HCT116 (cell line): ENCODE measurements around the gene PRKG1.

Source experiments
- CBX3 ChIP-seq: IDR thresholded peaks from 2 replicates; pipeline ENCODE4 v1.6.1; 2012; ENCODE audit warnings: low read depth
- CTCF ChIP-seq, 3 experiments: fragments of 200-600 bp in 1 of 3; sonication (generic) in 1 of 3; IDR thresholded peaks in 2 of 3; conservative IDR thresholded peaks in 1 of 3; 2 replicates each; pipeline ENCODE4 v1.5.1; 2012 to 2017; ENCODE audit warnings: low read depth in 2 of 3, low read length in 2 of 3, antibody characterized with exemption in 1 of 3, borderline replicate concordance in 1 of 3, control low read depth in 1 of 3, mild to moderate bottlenecking in 1 of 3, mixed read lengths in 1 of 3, mixed run types in 1 of 3, moderate library complexity in 1 of 3; ENCODE audit not compliant: insufficient read depth in 1 of 3
- ELF1 ChIP-seq: IDR thresholded peaks from 2 replicates; pipeline ENCODE4 v1.6.1; 2012; ENCODE audit warnings: low read depth, borderline replicate concordance
- EZH2 ChIP-seq: fragments of 200-600 bp; sonication (generic); IDR thresholded peaks from 2 replicates; pipeline ENCODE4 v1.6.1; 2017; ENCODE audit warnings: antibody characterized with exemption, mixed run types
- POLR2A ChIP-seq: IDR thresholded peaks from 2 replicates; pipeline ENCODE4 v1.7.0; 2011; ENCODE audit warnings: borderline replicate concordance; ENCODE audit not compliant: insufficient read depth, insufficient read length; ENCODE audit errors: extremely low read depth
- POLR2AphosphoS5 ChIP-seq: IDR thresholded peaks from 2 replicates; pipeline ENCODE4 v1.6.1; 2011; ENCODE audit warnings: mild to moderate bottlenecking, low read depth, low read length, moderate library complexity
- RAD21 ChIP-seq: IDR thresholded peaks from 2 replicates; pipeline ENCODE4 v1.6.1; 2012; ENCODE audit warnings: low read depth, mild to moderate bottlenecking
- SP1 ChIP-seq: IDR thresholded peaks from 2 replicates; pipeline ENCODE4 v1.6.1; 2012; ENCODE audit warnings: low read depth
- TCF7L2 ChIP-seq: IDR thresholded peaks from 2 replicates; pipeline ENCODE4 v1.7.0; 2011; ENCODE audit warnings: borderline replicate concordance, inconsistent platforms; ENCODE audit not compliant: insufficient read depth, insufficient read length; ENCODE audit errors: extremely low read depth
- TF ChIP-seq, protein P1 (sequence below): IDR thresholded peaks from 2 replicates; pipeline ENCODE4 v1.6.1; 2012

- TF ChIP-seq CTCF (IDR thresholded peaks at IDR 0.05 in 2 of 3, conservative IDR thresholded peaks at IDR 0.05 in 1 of 3; ENCODE audit: borderline replicate concordance in 1 of 3, insufficient read depth in 1 of 3, low read depth in 2 of 3, low read length in 2 of 3) (no peak), POLR2AphosphoS5 (no peak), POLR2A (no peak), EZH2 (no peak), SP1 (no peak), RAD21 (no peak), TCF7L2 (no peak), CBX3 (no peak), ELF1 (no peak)
- TF ChIP-seq, protein P1, sequence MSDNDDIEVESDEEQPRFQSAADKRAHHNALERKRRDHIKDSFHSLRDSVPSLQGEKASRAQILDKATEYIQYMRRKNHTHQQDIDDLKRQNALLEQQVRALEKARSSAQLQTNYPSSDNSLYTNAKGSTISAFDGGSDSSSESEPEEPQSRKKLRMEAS: no peak
Observed at GRCh38 chr10:51552879-51553278, 478.6 kb downstream of the PRKG1 start.
